DLD1 (cell line): ENCODE results near the gene SOSTDC1.
"Not testable (repeated sequence)": the region's sequence is repeated elsewhere in the genome, so short reads cannot be mapped to it uniquely, and the experiment has no call there.

ENCODE experiments used
- in situ Hi-C: cut with HindIII; loops from 2 replicates; pipeline ENCODE4 v1.10.0; 2017; ENCODE audit warnings: low sequenced_read_pairs

The SOSTDC1 gene

GRCh38 chr7:16463520-16463919 is 2.0 kb downstream of the SOSTDC1 start:
- in situ Hi-C loops: no loop called here

DNA sequence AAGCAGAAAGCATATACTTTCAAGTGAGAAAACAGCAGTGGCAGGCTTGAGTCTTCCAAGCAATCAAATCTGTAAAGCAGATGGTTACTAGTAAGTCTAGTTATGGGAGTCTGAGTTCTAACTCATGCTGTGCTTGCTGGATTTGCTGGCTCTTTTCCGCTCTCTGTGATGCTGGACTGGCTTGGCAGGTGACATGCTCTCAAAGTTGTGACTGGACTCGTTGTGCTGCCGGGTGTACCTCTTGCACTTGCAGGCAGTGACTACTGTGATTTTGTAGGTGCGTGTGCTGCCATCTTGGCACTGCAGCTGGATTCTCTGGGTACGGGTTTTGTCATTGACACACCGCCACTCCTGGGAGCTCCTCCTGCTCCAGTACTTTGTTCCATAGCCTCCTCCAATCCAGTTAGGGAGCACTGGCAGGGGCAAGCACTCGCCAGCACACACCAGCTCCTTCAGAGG is 3.1 kb downstream of the SOSTDC1 start:
- in situ Hi-C loops: no loop called here

GRCh38 chr7:16460789-16461493 is 4.6 kb downstream of the SOSTDC1 start:
- in situ Hi-C loops: no loop called here

DNA sequence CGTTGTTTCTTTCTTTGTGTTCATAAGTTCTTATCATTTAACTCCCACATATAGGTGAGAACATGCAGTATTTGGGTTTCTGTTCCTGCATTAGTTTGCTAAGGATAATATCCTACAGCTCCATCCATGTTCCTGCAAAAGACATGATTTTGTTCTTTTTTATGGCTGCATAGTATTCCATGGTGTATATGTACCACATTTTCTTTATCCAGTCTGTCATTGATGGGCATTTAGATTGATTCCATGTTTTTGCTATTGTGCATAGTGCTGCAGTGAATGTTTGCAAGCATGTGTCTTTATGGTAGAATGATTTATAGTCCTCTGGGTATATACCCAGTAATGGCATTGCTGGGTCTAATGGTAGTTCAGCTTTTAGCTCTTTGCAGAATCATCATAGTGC is 9.2 kb downstream of the SOSTDC1 start:
- in situ Hi-C loops: not testable (repeated sequence)

- in situ Hi-C loops: no loop called here
Observed at GRCh38 chr7:16455591-16455990, 9.9 kb downstream of the SOSTDC1 start.

GRCh38 chr7:16450366-16450765 is 15.2 kb downstream of the SOSTDC1 start:
- in situ Hi-C loops: no loop called here

GRCh38 chr7:16447876-16448275 is 17.7 kb downstream of the SOSTDC1 start:
- in situ Hi-C loops: no loop called here

DNA sequence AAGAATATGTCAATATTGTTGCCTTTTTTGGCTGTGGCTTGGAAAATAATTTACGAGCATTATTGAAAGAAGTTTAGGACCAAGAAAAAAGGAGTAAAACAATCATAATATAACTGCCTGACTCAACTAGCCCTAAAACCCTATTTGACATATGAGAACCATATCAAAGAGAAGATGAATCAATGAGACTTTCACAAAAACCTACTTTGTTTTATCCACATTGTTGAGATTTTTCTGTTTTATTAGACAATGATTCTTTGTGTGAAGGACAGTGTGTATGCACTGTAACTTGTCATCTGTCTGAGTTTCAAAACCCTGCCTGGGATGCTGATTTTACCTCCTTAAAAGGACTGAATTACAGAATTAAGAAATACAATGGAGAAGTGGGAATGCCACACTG is 19.0 kb downstream of the SOSTDC1 start:
- in situ Hi-C loops: no loop called here

- in situ Hi-C loops: not testable (repeated sequence)
Observed at GRCh38 chr7:16443871-16444270, 21.7 kb downstream of the SOSTDC1 start.

GRCh38 chr7:16438988-16439387 is 26.6 kb downstream of the SOSTDC1 start:
- in situ Hi-C loops: no loop called here

DNA sequence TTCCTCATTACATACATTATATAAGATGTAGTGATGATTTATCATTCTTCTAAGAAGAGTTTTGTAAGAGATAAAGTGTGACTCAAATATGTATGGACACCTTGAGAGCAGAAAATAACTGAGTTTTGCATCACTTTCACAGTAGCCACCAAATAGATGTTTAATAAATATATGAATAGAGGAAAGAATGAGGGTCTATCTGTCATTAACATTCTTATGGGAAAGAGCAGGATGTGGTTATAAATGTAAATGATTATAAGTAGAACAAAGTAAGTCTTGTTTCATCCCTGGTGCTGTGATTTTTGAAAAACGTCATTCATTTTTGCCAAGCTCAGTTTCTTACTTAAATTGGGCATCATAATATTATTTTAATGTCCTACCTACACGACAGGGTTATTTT is 29.2 kb downstream of the SOSTDC1 start:
- in situ Hi-C loops: no loop called here

DNA sequence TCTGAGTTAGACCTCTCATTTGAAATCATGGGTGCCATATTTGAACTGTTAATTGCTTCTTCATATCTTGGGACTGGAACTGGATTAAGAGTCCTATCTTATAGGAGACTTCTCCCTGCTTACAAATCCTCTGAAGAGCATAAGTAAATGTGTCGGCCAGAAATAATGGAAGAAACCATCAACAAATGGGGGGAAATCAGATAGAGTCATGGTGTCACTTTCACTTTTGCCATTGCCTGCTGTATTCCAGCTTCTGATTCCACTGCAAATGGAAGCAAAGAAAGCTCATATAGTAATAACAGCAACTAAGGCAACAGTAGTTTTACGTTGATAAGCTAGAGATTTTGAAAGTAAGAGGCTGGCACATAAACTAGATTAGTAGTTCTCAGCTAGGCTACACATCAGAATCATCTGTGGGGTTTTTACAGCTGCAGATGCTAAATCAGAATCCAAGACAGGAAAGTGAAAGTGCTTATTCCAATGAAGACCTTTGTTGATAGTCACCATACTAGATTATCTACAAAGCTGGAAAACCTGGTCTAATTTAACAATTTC is 31.9 kb downstream of the SOSTDC1 start:
- in situ Hi-C loops: no loop called here

GRCh38 chr7:16432425-16432731 is 33.2 kb downstream of the SOSTDC1 start:
- in situ Hi-C loops: no loop called here

DNA sequence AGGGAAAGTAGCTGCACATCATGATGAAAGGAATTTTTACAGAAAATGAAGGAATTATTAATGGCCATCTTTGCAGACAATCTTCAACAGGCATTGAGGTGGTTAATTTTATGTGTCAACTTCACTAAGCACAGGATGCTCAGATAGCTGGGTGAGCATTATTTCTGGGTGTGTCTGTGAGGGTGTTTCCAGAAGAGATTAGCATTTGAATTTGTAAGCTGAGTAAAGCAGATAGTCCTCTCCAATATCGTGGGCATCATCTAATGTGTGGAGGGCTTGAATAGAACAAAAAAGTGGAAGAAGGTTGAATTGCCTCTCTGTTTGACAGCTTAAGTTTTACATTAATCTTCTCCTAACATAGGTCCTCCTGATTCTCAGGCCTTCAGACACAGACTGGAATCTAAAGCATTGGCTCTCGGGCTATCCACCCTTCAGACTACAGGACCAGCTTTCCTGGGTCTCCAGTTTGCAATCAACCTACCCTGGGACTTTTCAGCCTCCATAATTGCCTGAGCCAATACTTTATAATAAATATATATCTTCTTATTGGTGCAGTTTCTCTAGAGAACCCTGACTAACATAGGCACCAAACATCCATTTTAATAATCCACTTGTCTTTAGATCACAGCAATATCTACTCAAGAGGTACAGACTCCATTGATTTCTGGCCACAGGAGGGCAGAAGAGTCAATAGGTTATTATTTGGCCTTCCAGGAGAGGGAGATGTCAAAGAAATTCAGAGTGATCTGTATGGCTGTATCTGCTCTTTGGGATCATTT is 33.7 kb downstream of the SOSTDC1 start:
- in situ Hi-C loops: no loop called here

- in situ Hi-C loops: no loop called here
Observed at GRCh38 chr7:16430133-16430532, 35.4 kb downstream of the SOSTDC1 start.

GRCh38 chr7:16428672-16429071 is 36.9 kb downstream of the SOSTDC1 start:
- in situ Hi-C loops: no loop called here

GRCh38 chr7:16428182-16428581 is 37.4 kb downstream of the SOSTDC1 start:
- in situ Hi-C loops: no loop called here

GRCh38 chr7:16423761-16424160 is 41.8 kb downstream of the SOSTDC1 start:
- in situ Hi-C loops: no loop called here

DNA sequence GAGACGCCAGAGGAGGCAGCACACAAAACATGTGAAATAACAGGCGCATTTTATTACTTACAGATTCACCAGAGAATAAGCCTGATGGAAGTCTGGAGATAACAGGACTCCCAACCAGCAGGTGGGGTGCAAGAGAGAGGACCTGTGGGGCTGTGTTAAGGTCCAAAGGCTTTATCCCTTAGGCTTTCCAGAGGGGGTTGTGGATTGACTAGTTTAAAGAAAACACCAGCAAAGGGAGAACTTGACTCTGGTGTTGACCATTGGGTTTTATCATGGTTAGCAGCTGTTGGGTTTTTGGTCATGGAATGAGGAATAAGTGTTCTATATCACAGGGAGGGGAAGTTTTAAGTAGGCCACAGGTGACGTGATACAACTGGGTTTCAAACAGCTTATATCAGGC is 42.6 kb downstream of the SOSTDC1 start:
- in situ Hi-C loops: no loop called here

DNA sequence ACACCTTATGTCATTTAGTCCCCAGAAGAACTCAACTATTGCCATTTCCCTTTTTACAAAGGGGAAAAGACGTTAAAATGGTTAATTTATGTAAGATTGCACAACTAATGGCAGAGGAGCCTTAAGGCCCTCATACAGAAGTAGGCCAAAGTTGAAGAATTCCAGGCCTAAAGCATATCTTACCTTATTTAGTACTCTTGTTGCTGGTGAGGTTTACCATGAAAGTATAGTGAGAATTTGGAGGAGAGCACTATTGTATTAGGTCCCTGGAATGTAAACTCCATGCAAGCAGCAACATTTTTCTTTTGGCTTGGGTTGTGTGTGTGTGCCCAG is 43.5 kb downstream of the SOSTDC1 start:
- in situ Hi-C loops: no loop called here

DNA sequence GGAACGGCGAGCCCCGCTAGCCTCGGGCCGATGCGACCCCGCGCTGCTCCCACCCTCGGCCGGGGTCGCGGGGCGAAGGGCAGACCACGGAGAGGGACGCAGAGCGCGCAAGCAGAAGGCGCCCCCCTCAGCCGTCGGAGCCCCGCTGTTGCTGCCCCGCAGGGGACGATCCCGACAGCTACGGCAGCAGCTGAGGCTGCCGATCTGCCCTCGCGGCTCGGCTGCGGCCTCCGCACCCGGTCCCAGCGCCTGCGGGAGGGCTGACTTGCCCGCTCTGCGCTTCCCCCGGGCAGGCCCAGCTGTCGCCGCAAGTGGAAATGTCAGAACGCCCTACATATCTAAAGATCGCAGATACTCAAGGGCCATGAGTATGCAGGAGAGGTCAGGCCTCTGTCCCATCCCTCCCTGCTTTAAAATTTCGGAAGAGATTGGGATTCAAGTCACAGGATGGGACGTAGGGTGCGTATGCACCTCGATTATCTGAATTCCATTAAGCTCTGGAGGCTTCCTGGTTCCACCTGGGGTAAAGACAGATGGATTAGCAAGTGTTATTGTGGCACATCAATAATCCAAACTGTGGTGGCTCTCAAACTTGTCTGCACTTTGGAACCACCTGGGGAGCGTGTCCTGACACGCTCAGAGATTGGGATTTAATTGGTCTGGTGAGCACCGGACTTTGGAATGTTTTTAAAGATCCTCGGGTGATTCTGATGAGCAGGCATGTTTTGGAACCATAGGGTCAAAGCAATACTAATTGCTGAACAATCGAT is 44.0 kb downstream of the SOSTDC1 start, which contains the start of gene CRPPA:
Gene CRPPA, minus strand, starts transcription at position 206 of the 770 bp plus-strand sequence. CDS start 216 bp downstream, outside the sequence.
- in situ Hi-C loops: no loop called here
